Upper lobe of left lung (tissue), 4 donors: ENCODE measurements around the gene DNAI1.

Experiments used
- POLR2A ChIP-seq, 4 donors: fragments of 450-650 bp; IDR thresholded peaks; one replicate each; pipeline ENCODE4 v1.5.1; 2016 to 2017; ENCODE audit warnings: antibody characterized with exemption in 4 of 4, mild to moderate bottlenecking in 2 of 4
- TF ChIP-seq, protein P1 (sequence below), 6 experiments: fragments of 450-650 bp in 4 of 6; fragments of 200-600 bp in 2 of 6; sonication (generic) in 2 of 6; IDR thresholded peaks; one replicate each; pipeline ENCODE4 v1.5.1; 2016 to 2019; ENCODE audit warnings: antibody characterized with exemption in 6 of 6

DNA sequence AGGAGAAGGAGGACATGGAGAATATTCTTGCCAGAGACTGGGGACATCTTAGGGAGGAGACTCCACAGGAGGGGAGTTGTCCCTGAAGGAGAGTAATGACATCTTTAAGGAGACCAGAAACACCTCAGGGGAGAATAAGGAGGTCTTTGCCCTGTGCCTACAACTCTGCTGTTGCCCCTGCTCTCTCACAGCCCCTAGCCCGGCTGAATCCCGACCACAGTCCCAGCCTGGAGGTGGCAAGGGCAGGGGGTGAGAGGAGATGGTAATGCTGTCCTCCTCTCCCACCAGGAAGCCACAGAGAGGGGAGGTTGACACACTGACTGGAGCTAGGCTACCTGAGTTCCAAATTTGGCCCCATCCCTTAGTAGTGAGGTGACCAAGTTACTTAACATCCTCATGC lies 94.4 kb downstream of the DNAI1 start:
- TF ChIP-seq, protein P1, sequence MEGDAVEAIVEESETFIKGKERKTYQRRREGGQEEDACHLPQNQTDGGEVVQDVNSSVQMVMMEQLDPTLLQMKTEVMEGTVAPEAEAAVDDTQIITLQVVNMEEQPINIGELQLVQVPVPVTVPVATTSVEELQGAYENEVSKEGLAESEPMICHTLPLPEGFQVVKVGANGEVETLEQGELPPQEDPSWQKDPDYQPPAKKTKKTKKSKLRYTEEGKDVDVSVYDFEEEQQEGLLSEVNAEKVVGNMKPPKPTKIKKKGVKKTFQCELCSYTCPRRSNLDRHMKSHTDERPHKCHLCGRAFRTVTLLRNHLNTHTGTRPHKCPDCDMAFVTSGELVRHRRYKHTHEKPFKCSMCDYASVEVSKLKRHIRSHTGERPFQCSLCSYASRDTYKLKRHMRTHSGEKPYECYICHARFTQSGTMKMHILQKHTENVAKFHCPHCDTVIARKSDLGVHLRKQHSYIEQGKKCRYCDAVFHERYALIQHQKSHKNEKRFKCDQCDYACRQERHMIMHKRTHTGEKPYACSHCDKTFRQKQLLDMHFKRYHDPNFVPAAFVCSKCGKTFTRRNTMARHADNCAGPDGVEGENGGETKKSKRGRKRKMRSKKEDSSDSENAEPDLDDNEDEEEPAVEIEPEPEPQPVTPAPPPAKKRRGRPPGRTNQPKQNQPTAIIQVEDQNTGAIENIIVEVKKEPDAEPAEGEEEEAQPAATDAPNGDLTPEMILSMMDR (IDR thresholded peaks at IDR 0.05) = no peak
- TF ChIP-seq POLR2A (IDR thresholded peaks at IDR 0.05) = no peak
